ENCODE results near the gene IL11RA.
A peak's percentile ranks its signal among the peaks of the same experiment; 100 is the strongest.
"Not testable (repeated sequence)": the region's sequence is repeated elsewhere in the genome, so short reads cannot be mapped to it uniquely, and the experiment has no call there.

The IL11RA gene

GRCh38 chr9:34629491-34629808 is 22.5 kb upstream of the IL11RA start:
- no peak for DNase-seq (ENCODE audit: low spot score)

GRCh38 chr9:34630402-34631154 is 21.4 kb upstream of the IL11RA start:
- DNase-seq (ENCODE audit: low spot score): no peak

- DNase-seq (ENCODE audit: low spot score): no peak
Observed at GRCh38 chr9:34633166-34633565, 18.8 kb upstream of the IL11RA start.

GRCh38 chr9:34633851-34634550 is 18.0 kb upstream of the IL11RA start:
- DNase-seq (ENCODE audit: low spot score): peak; percentile 77

GRCh38 chr9:34634551-34635248 is 17.3 kb upstream of the IL11RA start:
- no peak for DNase-seq (ENCODE audit: low spot score)

GRCh38 chr9:34635556-34635955 is 16.4 kb upstream of the IL11RA start:
- no peak for DNase-seq (ENCODE audit: low spot score)

GRCh38 chr9:34636791-34637355 is 15.1 kb upstream of the IL11RA start:
- peak; percentile 45 for DNase-seq (ENCODE audit: low spot score)

GRCh38 chr9:34637356-34638137 is 14.4 kb upstream of the IL11RA start, which contains the start of gene SIGMAR1:
Gene SIGMAR1 (minus strand): TSS chr9:34637787. CDS start chr9:34637697, 90 bp downstream.
- peak; percentile 96 for DNase-seq (ENCODE audit: low spot score)

GRCh38 chr9:34638138-34638445 is 13.9 kb upstream of the IL11RA start:
- DNase-seq (ENCODE audit: low spot score): no peak

GRCh38 chr9:34639322-34639721 is 12.7 kb upstream of the IL11RA start:
- not testable (repeated sequence) for DNase-seq (ENCODE audit: low spot score)

GRCh38 chr9:34642679-34643078 is 9.3 kb upstream of the IL11RA start:
- no peak for DNase-seq (ENCODE audit: low spot score)

- DNase-seq (ENCODE audit: low spot score): no peak
Observed at GRCh38 chr9:34644766-34645314, 7.1 kb upstream of the IL11RA start.

- DNase-seq (ENCODE audit: low spot score): peak; percentile 94
Observed at GRCh38 chr9:34646211-34647083, 5.5 kb upstream of the IL11RA start, which contains the start of gene GALT. Gene GALT (plus strand): TSS chr9:34646675. CDS start chr9:34646705, 30 bp downstream.

- no peak for DNase-seq (ENCODE audit: low spot score)
Observed at GRCh38 chr9:34647084-34647403, 4.9 kb upstream of the IL11RA start.

GRCh38 chr9:34647651-34648050 is 4.3 kb upstream of the IL11RA start:
- no peak for DNase-seq (ENCODE audit: low spot score)

GRCh38 chr9:34648673-34649072 is 3.3 kb upstream of the IL11RA start:
- DNase-seq (ENCODE audit: low spot score): no peak

GRCh38 chr9:34650816-34651215 is 1.2 kb upstream of the IL11RA start:
- no peak for DNase-seq (ENCODE audit: low spot score)

GRCh38 chr9:34651321-34651720 is 664 bp upstream of the IL11RA start:
- no peak for DNase-seq (ENCODE audit: low spot score)

- no peak for DNase-seq (ENCODE audit: low spot score)
Observed at GRCh38 chr9:34652602-34653000, 616 bp downstream of the IL11RA start.

- DNase-seq (ENCODE audit: low spot score): peak; percentile 66
Observed at GRCh38 chr9:34653151-34654072, 1.4 kb downstream of the IL11RA start.

Measured in AG08395 (cell line).